Breast epithelium (tissue), 4 donors: ENCODE measurements around the gene PSMG3. TPM values are rescaled to one million over a fixed set of nuclear protein-coding genes. Genes with fewer than 3 reads are reported as not detected.
"Not testable (repeated sequence)": the region's sequence is repeated elsewhere in the genome, so short reads cannot be mapped to it uniquely, and the experiment has no call there.

Source experiments
- DNase-seq, 2 donors: peaks; one replicate each; pipeline ENCODE4 v3.0.0-alpha.2; 2019; ENCODE audit warnings: low spot score in 2 of 2
- H3K27ac ChIP-seq, 2 donors: fragments of 200-600 bp; sonication (generic) in 1 of 2; one replicate each; pipeline ENCODE4 v1.5.1; 2016 to 2019; ENCODE audit warnings: mild to moderate bottlenecking in 1 of 2
- H3K27me3 ChIP-seq, 2 donors: fragments of 200-600 bp; sonication (generic) in 1 of 2; one replicate each; pipeline versions ENCODE4 v1.5.1 to v1.6.0; 2017 to 2019; ENCODE audit warnings: control low read depth in 1 of 2, mild to moderate bottlenecking in 1 of 2
- H3K36me3 ChIP-seq: fragments of 200-600 bp; one replicate; pipeline ENCODE4 v1.5.1; 2019
- H3K4me1 ChIP-seq, 2 donors: fragments of 200-600 bp; sonication (generic); one replicate each; pipeline ENCODE4 v1.5.1; 2016 to 2019; ENCODE audit warnings: control low read depth in 1 of 2
- H3K4me3 ChIP-seq, 3 donors: fragments of 200-600 bp; sonication (generic); 1 replicate in 2 of 3; 2 replicates in 1 of 3; pipeline ENCODE4 v1.5.1; 2016 to 2019; ENCODE audit warnings: mild to moderate bottlenecking in 3 of 3, moderate library complexity in 2 of 3
- H3K9me3 ChIP-seq, 2 donors: fragments of 200-600 bp; sonication (generic) in 1 of 2; one replicate each; pipeline ENCODE4 v1.5.1; 2016 to 2019; ENCODE audit warnings: control low read depth in 1 of 2
- POLR2A ChIP-seq: fragments of 450-650 bp; IDR thresholded peaks from one replicate; pipeline ENCODE4 v1.6.1; 2016; ENCODE audit warnings: antibody characterized with exemption, mild to moderate bottlenecking, moderate library complexity
- POLR2AphosphoS5 ChIP-seq, 3 donors: sonication (generic); formaldehyde crosslinking; IDR thresholded peaks; one replicate each; pipeline ENCODE4 v1.6.1; 2017; ENCODE audit warnings: antibody characterized with exemption in 3 of 3
- intact Hi-C: fragments of 100-400 bp; cut with DNase I; formaldehyde crosslinking; loops from one replicate; pipeline ENCODE4 v1.15.1; 2023; ENCODE audit warnings: low total_unique reads
- total RNA-seq, 3 donors: library from RNA; depleted of rRNA; stranded (reverse); fragments of >200 nt; gene quantifications; one replicate each; pipeline ENCODE4 v1.1.0, GENCODE V29; 2016
- TF ChIP-seq, protein P1 (sequence below), 3 donors: fragments of 450-650 bp; IDR thresholded peaks; one replicate each; pipeline ENCODE4 v1.5.1; 2016 to 2017; ENCODE audit warnings: antibody characterized with exemption in 3 of 3, mild to moderate bottlenecking in 3 of 3, moderate library complexity in 3 of 3

Gene PSMG3
- total RNA-seq, 3 donors from 2014 or later: 32.6 to 52.8 (median 45.4) TPM

DNA sequence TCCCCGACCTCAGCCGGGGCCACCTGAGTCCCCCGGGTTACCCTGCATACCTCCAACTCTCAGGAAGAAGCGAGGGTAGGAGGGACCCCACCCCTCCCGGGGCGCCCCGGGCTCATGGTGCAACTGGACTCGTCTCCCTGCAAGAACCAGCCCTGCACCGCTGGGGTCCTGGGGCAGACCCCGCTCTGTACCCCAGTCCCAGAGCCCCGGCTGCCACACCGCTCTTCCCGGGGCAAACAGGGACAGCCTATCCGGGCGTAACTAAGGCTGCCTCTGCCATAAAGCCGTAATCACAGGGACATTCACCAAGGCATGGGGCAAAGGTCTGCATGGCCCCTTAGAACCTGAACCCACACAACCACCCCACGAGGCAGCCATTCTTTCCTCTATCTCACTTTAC is 46.0 kb downstream of the PSMG3 start:
- Histone ChIP-seq H3K4me3 (no peak overlapping the region), H3K9me3 (no peaks in the 10 kb centered on the region), H3K27ac (no peak overlapping the region), H3K36me3 (no peaks in the 10 kb centered on the region), H3K4me1 (no peaks in the 10 kb centered on the region), H3K27me3 (peaks cover 0 to 6% of the 10 kb centered on the region in 2 donors)
- no peak for TF ChIP-seq POLR2A
- TF ChIP-seq, protein P1, sequence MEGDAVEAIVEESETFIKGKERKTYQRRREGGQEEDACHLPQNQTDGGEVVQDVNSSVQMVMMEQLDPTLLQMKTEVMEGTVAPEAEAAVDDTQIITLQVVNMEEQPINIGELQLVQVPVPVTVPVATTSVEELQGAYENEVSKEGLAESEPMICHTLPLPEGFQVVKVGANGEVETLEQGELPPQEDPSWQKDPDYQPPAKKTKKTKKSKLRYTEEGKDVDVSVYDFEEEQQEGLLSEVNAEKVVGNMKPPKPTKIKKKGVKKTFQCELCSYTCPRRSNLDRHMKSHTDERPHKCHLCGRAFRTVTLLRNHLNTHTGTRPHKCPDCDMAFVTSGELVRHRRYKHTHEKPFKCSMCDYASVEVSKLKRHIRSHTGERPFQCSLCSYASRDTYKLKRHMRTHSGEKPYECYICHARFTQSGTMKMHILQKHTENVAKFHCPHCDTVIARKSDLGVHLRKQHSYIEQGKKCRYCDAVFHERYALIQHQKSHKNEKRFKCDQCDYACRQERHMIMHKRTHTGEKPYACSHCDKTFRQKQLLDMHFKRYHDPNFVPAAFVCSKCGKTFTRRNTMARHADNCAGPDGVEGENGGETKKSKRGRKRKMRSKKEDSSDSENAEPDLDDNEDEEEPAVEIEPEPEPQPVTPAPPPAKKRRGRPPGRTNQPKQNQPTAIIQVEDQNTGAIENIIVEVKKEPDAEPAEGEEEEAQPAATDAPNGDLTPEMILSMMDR (IDR thresholded peaks at IDR 0.05): no peak
- no peak for TF ChIP-seq POLR2AphosphoS5 (IDR thresholded peaks at IDR 0.05)
- DNase-seq: no peak
- intact Hi-C loops: no loop called here

DNA sequence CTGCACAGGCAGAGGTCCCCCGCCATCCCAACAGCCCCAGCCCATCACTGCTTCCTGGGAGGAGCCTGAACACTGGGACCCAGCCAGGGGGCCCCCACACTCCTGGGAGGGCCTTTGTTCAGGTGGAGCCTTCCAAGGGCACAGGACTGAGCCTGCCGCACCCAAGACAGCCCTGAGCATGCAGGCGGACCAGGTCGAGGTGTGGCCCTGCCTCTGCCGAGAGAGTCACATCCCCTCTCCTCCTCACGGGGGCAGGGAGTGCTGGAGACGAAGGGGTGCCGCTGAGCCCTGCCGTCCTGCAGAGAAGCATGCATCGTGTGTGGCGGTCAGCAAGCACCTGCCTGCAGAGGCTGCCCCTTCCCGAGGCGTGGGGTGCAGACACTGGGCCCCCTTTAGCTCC is 46.6 kb downstream of the PSMG3 start:
- Histone ChIP-seq H3K36me3 (no peaks in the 10 kb centered on the region), H3K9me3 (no peaks in the 10 kb centered on the region), H3K27me3 (peaks cover 0 to 6% of the 10 kb centered on the region in 2 donors), H3K4me1 (no peaks in the 10 kb centered on the region), H3K4me3 (no peak overlapping the region), H3K27ac (no peak overlapping the region)
- intact Hi-C loops: no loop called here
- TF ChIP-seq POLR2AphosphoS5 (IDR thresholded peaks at IDR 0.05) (no peak), POLR2A (no peak)
- TF ChIP-seq, protein P1 (IDR thresholded peaks at IDR 0.05): no peak
- no peak for DNase-seq

DNA sequence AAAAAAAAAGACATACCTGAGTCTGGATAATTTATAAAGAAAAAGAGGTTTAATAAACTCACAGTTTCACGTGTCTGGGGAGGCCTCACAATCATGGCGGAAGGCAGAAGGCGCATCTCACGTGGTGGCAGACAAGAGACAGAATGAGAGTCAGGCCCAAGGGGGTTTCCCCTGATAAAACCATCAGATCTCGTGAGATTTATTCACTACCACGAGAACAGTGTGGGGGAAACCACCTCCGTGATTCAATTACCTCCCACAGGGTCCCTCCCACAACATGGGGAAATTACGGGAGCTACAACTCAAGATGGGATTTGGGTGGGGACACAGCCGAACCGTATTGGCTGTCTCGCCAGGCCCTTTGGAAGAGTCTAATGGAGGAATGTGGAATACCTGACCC is 48.4 kb downstream of the PSMG3 start:
- Histone ChIP-seq H3K27me3 (peaks cover 0 to 6% of the 10 kb centered on the region in 2 donors), H3K27ac (no peak overlapping the region), H3K4me1 (no peaks in the 10 kb centered on the region), H3K9me3 (no peaks in the 10 kb centered on the region), H3K36me3 (no peaks in the 10 kb centered on the region), H3K4me3 (no peak overlapping the region)
- TF ChIP-seq POLR2A (no peak), POLR2AphosphoS5 (IDR thresholded peaks at IDR 0.05) (no peak)
- TF ChIP-seq, protein P1 (IDR thresholded peaks at IDR 0.05): no peak
- no peak for DNase-seq
- intact Hi-C loops: no loop called here

DNA sequence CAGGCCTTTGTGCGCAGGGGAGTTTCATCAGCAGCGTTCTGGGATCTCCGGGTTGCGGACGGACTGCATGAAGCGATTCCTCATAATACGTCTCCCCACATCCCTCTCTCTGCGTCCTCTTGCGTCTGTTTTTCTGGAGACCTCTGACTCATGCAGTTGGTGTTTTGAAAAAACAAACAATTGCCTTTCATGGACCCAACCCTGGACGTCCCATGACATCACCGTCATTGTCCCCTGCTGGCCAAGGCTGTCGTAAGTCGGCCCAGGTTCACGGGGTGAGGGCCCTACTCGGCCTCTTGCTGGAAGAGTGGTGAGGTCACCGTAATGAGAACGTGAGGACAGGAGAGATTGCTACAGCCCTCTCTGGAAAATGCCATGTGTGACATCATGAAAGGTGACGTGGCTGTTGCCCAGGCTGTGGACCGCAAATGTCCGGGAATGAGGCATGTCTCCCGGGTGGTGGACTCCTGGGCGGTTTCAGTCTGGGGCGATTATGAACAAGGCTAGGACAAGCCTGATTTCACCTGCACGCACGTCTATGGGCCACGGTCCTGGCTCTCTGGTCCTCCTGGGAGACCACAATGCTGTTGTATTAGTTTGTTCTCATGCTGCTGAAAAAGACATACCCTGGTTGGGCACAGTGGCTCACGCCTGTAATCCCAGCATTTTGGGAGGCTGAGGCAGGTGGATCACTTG is 49.1 kb downstream of the PSMG3 start:
- Histone ChIP-seq H3K36me3 (no peaks in the 10 kb centered on the region), H3K27ac (no peak overlapping the region), H3K4me3 (no peak overlapping the region), H3K27me3 (peaks cover 0 to 6% of the 10 kb centered on the region in 2 donors), H3K9me3 (no peaks in the 10 kb centered on the region), H3K4me1 (no peaks in the 10 kb centered on the region)
- intact Hi-C loops: no loop called here
- TF ChIP-seq POLR2A (no peak), POLR2AphosphoS5 (IDR thresholded peaks at IDR 0.05) (peak in 1 of 3 donors; percentile 36)
- TF ChIP-seq, protein P1 (IDR thresholded peaks at IDR 0.05): no peak
- DNase-seq: no peak

DNA sequence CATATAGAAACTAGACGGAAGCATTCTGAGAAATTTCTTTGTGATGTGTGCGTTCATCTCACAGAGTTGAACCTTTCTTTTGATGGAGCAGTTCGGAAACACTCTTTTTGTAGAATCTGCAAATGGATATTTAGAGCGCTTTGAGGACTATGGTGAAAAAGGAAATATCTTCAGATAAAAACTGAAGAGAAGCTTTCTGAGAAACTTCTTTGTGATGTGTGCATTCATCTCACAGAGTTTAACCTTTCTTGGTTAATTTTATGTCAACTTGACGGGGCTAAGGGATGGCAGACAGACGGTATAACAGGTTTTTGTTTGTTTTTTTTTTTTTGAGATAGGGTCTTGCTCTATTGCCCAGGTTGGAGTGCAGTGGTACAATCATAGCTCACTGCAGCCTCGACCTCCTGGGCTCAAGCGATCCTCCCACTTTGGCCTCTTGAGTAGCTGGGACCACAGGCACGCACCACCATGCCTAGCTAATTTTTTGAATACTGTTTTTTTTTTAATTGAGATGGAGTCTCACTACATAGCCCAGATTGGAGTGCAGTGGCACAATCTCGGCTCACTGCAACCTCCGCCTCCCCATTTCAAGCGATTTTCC is 50.4 kb downstream of the PSMG3 start:
- H3K4me1 ChIP-seq, DNase-seq, H3K4me3 ChIP-seq, H3K36me3 ChIP-seq, H3K27me3 ChIP-seq, H3K27ac ChIP-seq, intact Hi-C loops, H3K9me3 ChIP-seq: not testable (repeated sequence)

Other genes with a start within 250 kb of the PSMG3 start
- 10 to 100 TPM in 2 of 3 donors, 1 to 10 TPM in 1; 4.0 to 20.0 (median 15.8) TPM for gene MICALL2, start 110.6 kb downstream of the PSMG3 start, total RNA-seq
- gene INTS1, start 65.6 kb downstream of the PSMG3 start, total RNA-seq: 10 to 100 TPM; 27.5 to 32.1 (median 27.7) TPM
- 10 to 100 TPM; 14.4 to 25.9 (median 25.2) TPM for gene MAFK, start 39.3 kb downstream of the PSMG3 start, total RNA-seq
- 1 to 10 TPM in 2 of 3 donors, not detected in 1; 6.6 to 8.2 TPM for gene TMEM184A, start 13.8 kb downstream of the PSMG3 start, total RNA-seq
- 1 to 10 TPM in 1 of 3 donors, under 1 TPM in 2; 0.59 to 1.3 (median 0.96) TPM for gene ELFN1, start 100.2 kb upstream of the PSMG3 start, total RNA-seq